DND-41 (cell line): ENCODE measurements around the gene SNAI3.

Experiments used
- ATAC-seq: fragments of 200-7000 bp; cut with Tn5 transposase; 3 replicates; pipeline ENCODE4 v1.9.1; 2021; ENCODE audit warnings: low read depth; ENCODE audit not compliant: insufficient read depth
- DNase-seq: peaks from one replicate; pipeline ENCODE4 v3.0.0-alpha.2; 2020
- H2AFZ ChIP-seq: 2 replicates; pipeline ENCODE4 v1.6.0; 2012; ENCODE audit warnings: low read depth, low read length
- H3K27ac ChIP-seq: 2 replicates; pipeline ENCODE4 v1.5.1; 2012; ENCODE audit warnings: low read length, inconsistent platforms
- H3K27me3 ChIP-seq: fragments of 200-600 bp; sonication (generic); 2 replicates; pipeline ENCODE4 v1.6.0; 2012; ENCODE audit warnings: low read length, mild to moderate bottlenecking, inconsistent platforms; ENCODE audit not compliant: insufficient read depth, poor library complexity
- H3K36me3 ChIP-seq: 2 replicates; pipeline ENCODE4 v1.5.1; 2012; ENCODE audit warnings: low read length, inconsistent platforms; ENCODE audit not compliant: insufficient read depth
- H3K4me1 ChIP-seq: 2 replicates; pipeline ENCODE4 v1.5.1; 2012; ENCODE audit warnings: mild to moderate bottlenecking, low read length; ENCODE audit not compliant: insufficient read depth
- H3K4me2 ChIP-seq: 2 replicates; pipeline ENCODE4 v1.6.0; 2012; ENCODE audit warnings: mild to moderate bottlenecking, moderate library complexity, low read length, inconsistent platforms; ENCODE audit not compliant: insufficient read depth
- H3K4me3 ChIP-seq, 2 experiments: fragments of 200-600 bp in 1 of 2; shearing (Covaris generic) in 1 of 2; 2 replicates each; pipeline ENCODE4 v1.5.1; 2012 to 2016; ENCODE audit warnings: inconsistent platforms in 2 of 2, low read length in 2 of 2, mild to moderate bottlenecking in 2 of 2, low read depth in 1 of 2, moderate library complexity in 1 of 2
- H3K79me2 ChIP-seq: 2 replicates; pipeline ENCODE4 v1.6.0; 2012; ENCODE audit warnings: low read length, inconsistent platforms; ENCODE audit not compliant: insufficient read depth
- H3K9ac ChIP-seq: 2 replicates; pipeline ENCODE4 v1.6.0; 2012; ENCODE audit warnings: low read depth, mild to moderate bottlenecking, inconsistent platforms, low read length, moderate library complexity
- H3K9me3 ChIP-seq: 2 replicates; pipeline ENCODE4 v1.5.1; 2012; ENCODE audit warnings: low read length, moderate library complexity, mild to moderate bottlenecking, inconsistent platforms; ENCODE audit not compliant: insufficient read depth, severe bottlenecking
- H4K20me1 ChIP-seq: 2 replicates; pipeline ENCODE4 v1.6.0; 2012; ENCODE audit warnings: low read length; ENCODE audit not compliant: insufficient read depth
- EZH2 ChIP-seq: IDR thresholded peaks from 3 replicates; pipeline ENCODE4 v1.6.1; 2012; ENCODE audit warnings: borderline replicate concordance, low read depth, mild to moderate bottlenecking, moderate library complexity, low read length, inconsistent platforms; ENCODE audit not compliant: severe bottlenecking
- TF ChIP-seq, protein P1 (sequence below): IDR thresholded peaks from 2 replicates; pipeline ENCODE4 v1.5.1; 2012; ENCODE audit warnings: borderline replicate concordance, low read length, moderate library complexity, mild to moderate bottlenecking; ENCODE audit not compliant: poor library complexity, severe bottlenecking; ENCODE audit errors: extremely low read depth

SNAI3 gene

DNA sequence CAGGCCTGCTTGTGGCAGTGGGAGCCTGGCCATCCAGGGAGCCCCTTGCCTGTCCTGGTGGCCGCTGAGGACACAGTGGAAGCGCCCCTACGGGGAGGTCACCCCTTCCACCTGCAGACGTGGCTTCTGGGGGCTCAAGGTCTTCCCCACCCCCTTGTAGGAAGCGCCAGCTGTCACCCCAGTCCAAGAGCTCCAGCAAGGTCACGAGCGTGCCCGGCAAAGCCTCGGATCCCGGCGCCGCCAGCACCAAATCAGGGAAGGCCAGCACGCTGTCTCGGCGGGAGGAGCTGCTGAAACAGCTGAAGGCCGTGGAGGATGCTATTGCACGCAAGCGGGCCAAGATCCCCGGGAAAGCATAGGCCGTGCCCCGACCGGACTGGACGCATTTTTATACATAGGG is 55.4 kb downstream of the SNAI3 start:
- H4K20me1 ChIP-seq = peaks cover 20% of the 10 kb centered on the region
- H3K36me3 ChIP-seq = peaks cover 70% of the 10 kb centered on the region
- no peaks in the 10 kb centered on the region for H3K27me3 ChIP-seq

DNA sequence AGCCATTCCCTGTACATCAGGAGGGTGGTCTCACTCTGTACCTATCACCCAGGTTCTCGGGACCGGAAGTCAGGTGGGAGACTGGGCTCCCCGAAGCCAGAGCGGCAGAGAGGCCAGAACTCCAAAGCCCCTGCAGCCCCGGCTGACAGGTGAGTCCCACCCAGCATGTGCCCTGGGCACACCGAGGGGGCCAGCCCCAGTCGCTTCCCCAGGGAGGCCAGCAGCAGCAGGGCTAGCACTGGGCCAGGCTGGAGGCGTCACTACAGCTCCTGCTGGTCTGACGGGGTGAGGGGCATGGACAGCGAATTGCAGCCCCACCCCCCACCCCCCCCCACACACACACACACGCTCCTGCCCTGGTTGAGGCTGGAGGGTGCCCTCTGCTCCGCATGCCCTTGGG is 55.9 kb downstream of the SNAI3 start:
- no peak overlapping the region for H3K9ac ChIP-seq
- H3K27ac ChIP-seq = no peak overlapping the region
- DNase-seq = no peak
- H3K4me3 ChIP-seq = no peak overlapping the region
- H3K36me3 ChIP-seq = peaks cover 74% of the 10 kb centered on the region
- no peak for TF ChIP-seq EZH2
- TF ChIP-seq, protein P1, sequence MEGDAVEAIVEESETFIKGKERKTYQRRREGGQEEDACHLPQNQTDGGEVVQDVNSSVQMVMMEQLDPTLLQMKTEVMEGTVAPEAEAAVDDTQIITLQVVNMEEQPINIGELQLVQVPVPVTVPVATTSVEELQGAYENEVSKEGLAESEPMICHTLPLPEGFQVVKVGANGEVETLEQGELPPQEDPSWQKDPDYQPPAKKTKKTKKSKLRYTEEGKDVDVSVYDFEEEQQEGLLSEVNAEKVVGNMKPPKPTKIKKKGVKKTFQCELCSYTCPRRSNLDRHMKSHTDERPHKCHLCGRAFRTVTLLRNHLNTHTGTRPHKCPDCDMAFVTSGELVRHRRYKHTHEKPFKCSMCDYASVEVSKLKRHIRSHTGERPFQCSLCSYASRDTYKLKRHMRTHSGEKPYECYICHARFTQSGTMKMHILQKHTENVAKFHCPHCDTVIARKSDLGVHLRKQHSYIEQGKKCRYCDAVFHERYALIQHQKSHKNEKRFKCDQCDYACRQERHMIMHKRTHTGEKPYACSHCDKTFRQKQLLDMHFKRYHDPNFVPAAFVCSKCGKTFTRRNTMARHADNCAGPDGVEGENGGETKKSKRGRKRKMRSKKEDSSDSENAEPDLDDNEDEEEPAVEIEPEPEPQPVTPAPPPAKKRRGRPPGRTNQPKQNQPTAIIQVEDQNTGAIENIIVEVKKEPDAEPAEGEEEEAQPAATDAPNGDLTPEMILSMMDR = no peak
- no peaks in the 10 kb centered on the region for H3K4me1 ChIP-seq
- no peaks in the 10 kb centered on the region for H3K79me2 ChIP-seq
- no peak overlapping the region for H3K4me2 ChIP-seq
- H3K27me3 ChIP-seq = no peaks in the 10 kb centered on the region
- peaks cover 20% of the 10 kb centered on the region for H4K20me1 ChIP-seq
- no peak for ATAC-seq
- H3K9me3 ChIP-seq = no peaks in the 10 kb centered on the region
- no peak overlapping the region for H2AFZ ChIP-seq

More for the DNA sequence above, 55.4 kb downstream of the SNAI3 start:
- Histone ChIP-seq H2AFZ (no peak overlapping the region), H3K4me2 (no peak overlapping the region), H3K9me3 (no peaks in the 10 kb centered on the region), H3K79me2 (no peaks in the 10 kb centered on the region), H3K9ac (no peak overlapping the region), H3K27ac (no peak overlapping the region), H3K4me1 (no peaks in the 10 kb centered on the region), H3K4me3 (no peak overlapping the region)
- no peak for ATAC-seq
- no peak for TF ChIP-seq EZH2
- TF ChIP-seq, protein P1 = no peak
- DNase-seq = no peak

DNA sequence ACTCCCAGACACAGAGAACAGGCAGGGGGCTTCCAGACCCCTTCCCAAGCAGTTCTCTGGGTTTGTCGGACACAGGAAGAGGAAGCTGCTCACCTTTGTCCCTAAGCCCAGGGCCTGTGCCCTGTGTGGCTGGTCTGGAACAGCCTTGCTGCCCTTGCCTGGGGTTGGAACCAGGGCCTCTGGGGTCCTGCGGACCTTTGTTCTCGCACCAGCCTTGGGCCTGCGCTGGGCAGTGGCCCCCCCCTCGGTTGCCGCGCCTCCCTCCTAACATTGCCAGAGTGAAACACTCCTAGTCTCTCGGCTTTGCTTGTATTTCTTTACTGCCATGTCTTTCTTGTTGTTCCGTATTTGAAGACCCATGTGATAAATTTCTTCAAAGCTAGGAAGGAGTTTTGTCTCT is 56.5 kb downstream of the SNAI3 start:
- no peak for DNase-seq
- Histone ChIP-seq H3K27me3 (no peaks in the 10 kb centered on the region), H3K4me1 (no peaks in the 10 kb centered on the region), H3K36me3 (peaks cover 80% of the 10 kb centered on the region), H2AFZ (no peak overlapping the region), H3K27ac (no peak overlapping the region), H3K4me2 (no peak overlapping the region), H3K9ac (no peak overlapping the region), H3K9me3 (no peaks in the 10 kb centered on the region), H3K79me2 (no peaks in the 10 kb centered on the region), H4K20me1 (peaks cover 19% of the 10 kb centered on the region), H3K4me3 (no peak overlapping the region)
- TF ChIP-seq, protein P1 = no peak
- no peak for TF ChIP-seq EZH2
- no peak for ATAC-seq

DNA sequence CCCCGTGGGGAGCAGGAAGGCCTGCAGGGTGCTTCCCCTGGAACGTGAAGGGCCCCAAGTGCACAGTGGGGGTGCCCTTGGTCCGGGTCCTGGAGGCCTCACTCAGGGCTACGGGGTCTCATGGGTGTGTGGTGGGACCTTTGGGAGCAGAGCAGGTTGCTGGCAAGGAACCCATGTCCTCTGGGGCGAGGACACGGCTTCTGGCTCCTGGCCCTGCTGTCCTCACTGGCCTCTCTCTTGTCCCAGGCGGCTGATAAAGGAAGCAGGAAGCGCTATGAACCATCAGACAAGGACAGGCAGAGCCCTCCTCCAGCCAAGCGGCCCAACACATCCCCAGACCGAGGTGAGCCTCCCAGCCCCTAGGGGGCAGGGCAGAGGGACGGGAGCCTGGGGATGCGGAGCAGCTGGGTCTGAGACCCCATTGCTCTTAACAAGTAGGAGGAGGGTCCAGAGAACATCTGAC is 57.8 kb downstream of the SNAI3 start:
- DNase-seq = peak; percentile 35

More for the DNA sequence above, 57.8 kb downstream of the SNAI3 start:
- Histone ChIP-seq H3K9me3 (no peaks in the 10 kb centered on the region), H3K4me1 (no peaks in the 10 kb centered on the region), H3K9ac (no peak overlapping the region), H2AFZ (no peak overlapping the region), H3K36me3 (peaks cover 92% of the 10 kb centered on the region), H3K4me3 (no peak overlapping the region), H4K20me1 (peaks cover 21% of the 10 kb centered on the region), H3K4me2 (no peak overlapping the region), H3K27me3 (no peaks in the 10 kb centered on the region), H3K79me2 (no peaks in the 10 kb centered on the region), H3K27ac (no peak overlapping the region)
- ATAC-seq = peak; percentile 71
- TF ChIP-seq, protein P1 = peak; percentile 61
- TF ChIP-seq EZH2 = no peak
